Measurements from ENCODE around the gene CD8A. TPM values are rescaled to one million over a fixed set of nuclear protein-coding genes. Genes with fewer than 3 reads are reported as not detected.

CD8A gene
- polyA plus RNA-seq, 1 of the 3 experiments (the other 2 are of a cell fraction), result 0.05 TPM

DNA sequence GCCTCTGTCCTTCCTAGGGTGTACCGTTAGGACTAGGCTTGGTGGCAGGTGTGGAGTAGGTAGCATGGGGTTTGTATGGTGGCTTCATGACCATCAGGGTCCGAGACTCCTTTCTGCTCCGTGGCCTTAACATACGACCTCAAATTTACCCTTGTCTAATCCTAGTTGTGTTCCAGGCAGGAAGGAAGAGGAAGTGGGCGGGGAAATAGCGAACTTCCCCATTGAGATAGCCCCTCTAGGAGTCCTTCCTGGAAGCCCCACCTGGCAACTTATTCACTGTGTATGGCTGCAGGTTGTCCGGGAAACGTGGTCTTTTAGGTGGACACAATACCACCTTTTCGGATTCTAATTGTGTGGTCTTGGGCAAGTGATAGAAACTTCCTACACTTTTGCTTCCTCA is 9.3 kb downstream of the CD8A start:
- WGBS (ENCODE audit: low lambda C conversion rate), result 89% methylated on average over 9 of the region's 9 CpGs
- Histone ChIP-seq H3K4me3 (ENCODE audit: low read depth in 2 of 2, low read length in 1 of 2) (no peak overlapping the region), H3K4me2 (no peak overlapping the region), H3K9me3 (no peaks in the 10 kb centered on the region), H3K4me1 (ENCODE audit: control insufficient read depth in 1 of 2, insufficient read depth in 2 of 2, low read depth in 1 of 2, low read length in 1 of 2) (no peaks in the 10 kb centered on the region), H4K20me1 (ENCODE audit: insufficient read depth) (no peaks in the 10 kb centered on the region), H3K9ac (no peak overlapping the region), H3K27me3 (ENCODE audit: insufficient read depth) (no peaks in the 10 kb centered on the region), H3K27ac (ENCODE audit: low read depth in 2 of 2, low read length in 1 of 2) (no peak overlapping the region), H3K9me2 (no peaks in the 10 kb centered on the region), H3K79me2 (ENCODE audit: insufficient read depth) (no peaks in the 10 kb centered on the region), H3F3A (replicated peaks; ENCODE audit: insufficient read depth) (no peaks in the 10 kb centered on the region), H2AFZ (ENCODE audit: low read depth) (no peak overlapping the region), H3K36me3 (replicated peaks in 1 of 2; ENCODE audit: control insufficient read depth in 1 of 2, insufficient read depth in 2 of 2, low read length in 1 of 2) (peaks cover 0 to under 1% of the 10 kb centered on the region in 2 experiments)
- ChIA-PET POLR2A (no interaction called here), CTCF (interaction anchor here (1.2 to 1.6 kb wide), 2 partner anchors 13 to 16 kb away, joined by 4 to 8 read pairs; no protein-coding TSS in a partner anchor)
- TF ChIP-seq MXI1 (IDR thresholded peaks at IDR 0.05; ENCODE audit: low read depth, low read length) (no peak), EP300 (IDR thresholded peaks at IDR 0.05; ENCODE audit: borderline replicate concordance in 1 of 2, low read depth in 1 of 2, low read length in 1 of 2) (no peak), CHD2 (IDR thresholded peaks at IDR 0.05; ENCODE audit: low read length, partially characterized antibody) (no peak), JUND (IDR thresholded peaks at IDR 0.05) (no peak), RAD21 (IDR thresholded peaks at IDR 0.05; ENCODE audit: low read length) (no peak), NRF1 (IDR thresholded peaks at IDR 0.05; ENCODE audit: low read depth, low read length) (no peak), POLR2AphosphoS5 (IDR thresholded peaks at IDR 0.05; ENCODE audit: low read depth, low read length) (no peak), TEAD4 (IDR thresholded peaks at IDR 0.05; ENCODE audit: borderline replicate concordance, insufficient read depth) (no peak), MEF2A (IDR thresholded peaks at IDR 0.05; ENCODE audit: borderline replicate concordance, low read depth) (no peak), GABPA (IDR thresholded peaks at IDR 0.05; ENCODE audit: low read depth) (no peak), TCF12 (IDR thresholded peaks at IDR 0.05) (no peak)
- TF ChIP-seq, protein P1, sequence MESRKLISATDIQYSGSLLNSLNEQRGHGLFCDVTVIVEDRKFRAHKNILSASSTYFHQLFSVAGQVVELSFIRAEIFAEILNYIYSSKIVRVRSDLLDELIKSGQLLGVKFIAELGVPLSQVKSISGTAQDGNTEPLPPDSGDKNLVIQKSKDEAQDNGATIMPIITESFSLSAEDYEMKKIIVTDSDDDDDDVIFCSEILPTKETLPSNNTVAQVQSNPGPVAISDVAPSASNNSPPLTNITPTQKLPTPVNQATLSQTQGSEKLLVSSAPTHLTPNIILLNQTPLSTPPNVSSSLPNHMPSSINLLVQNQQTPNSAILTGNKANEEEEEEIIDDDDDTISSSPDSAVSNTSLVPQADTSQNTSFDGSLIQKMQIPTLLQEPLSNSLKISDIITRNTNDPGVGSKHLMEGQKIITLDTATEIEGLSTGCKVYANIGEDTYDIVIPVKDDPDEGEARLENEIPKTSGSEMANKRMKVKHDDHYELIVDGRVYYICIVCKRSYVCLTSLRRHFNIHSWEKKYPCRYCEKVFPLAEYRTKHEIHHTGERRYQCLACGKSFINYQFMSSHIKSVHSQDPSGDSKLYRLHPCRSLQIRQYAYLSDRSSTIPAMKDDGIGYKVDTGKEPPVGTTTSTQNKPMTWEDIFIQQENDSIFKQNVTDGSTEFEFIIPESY (IDR thresholded peaks at IDR 0.05; ENCODE audit: borderline replicate concordance, low read depth), result no peak
- TF ChIP-seq, protein P2, sequence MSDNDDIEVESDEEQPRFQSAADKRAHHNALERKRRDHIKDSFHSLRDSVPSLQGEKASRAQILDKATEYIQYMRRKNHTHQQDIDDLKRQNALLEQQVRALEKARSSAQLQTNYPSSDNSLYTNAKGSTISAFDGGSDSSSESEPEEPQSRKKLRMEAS (IDR thresholded peaks at IDR 0.05; ENCODE audit: low read depth), result no peak
- no peak for DNase-seq

DNA sequence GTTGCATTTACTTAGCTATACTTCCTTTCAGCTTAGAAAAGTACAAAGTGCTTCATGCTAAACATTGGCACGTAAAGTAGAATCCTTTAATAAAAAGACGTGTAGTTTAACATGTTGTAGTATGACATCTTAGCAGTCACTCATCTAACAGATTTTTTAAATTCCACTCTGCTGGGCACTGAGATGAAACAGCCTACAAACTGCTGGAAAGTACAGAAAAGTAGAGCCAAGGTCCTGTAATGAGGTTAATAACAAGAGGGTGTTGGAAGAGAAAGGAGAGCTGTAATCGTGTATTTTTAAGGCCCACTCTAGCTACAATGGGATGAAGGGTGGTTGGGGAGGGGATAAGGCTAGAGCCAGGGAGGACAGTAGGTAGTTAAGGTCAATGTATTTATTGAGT is 10.7 kb downstream of the CD8A start:
- H3K4me2 ChIP-seq, result no peak overlapping the region
- no peaks in the 10 kb centered on the region for H3K4me1 ChIP-seq (ENCODE audit: control insufficient read depth in 1 of 2, insufficient read depth in 2 of 2, low read depth in 1 of 2, low read length in 1 of 2)
- DNase-seq, result no peak
- no peak overlapping the region for H2AFZ ChIP-seq (ENCODE audit: low read depth)
- H3K36me3 ChIP-seq (replicated peaks in 1 of 2; ENCODE audit: control insufficient read depth in 1 of 2, insufficient read depth in 2 of 2, low read length in 1 of 2), result peaks cover 0 to 14% of the 10 kb centered on the region in 2 experiments
- CTCF ChIA-PET, result interaction anchor here (1.6 kb wide), 1 partner anchor 15 kb away, joined by 8 read pairs; no protein-coding TSS in a partner anchor
- H3K4me3 ChIP-seq (ENCODE audit: low read depth in 2 of 2, low read length in 1 of 2), result no peak overlapping the region
- POLR2A ChIA-PET, result no interaction called here
- no peak overlapping the region for H3K27ac ChIP-seq (ENCODE audit: low read depth in 2 of 2, low read length in 1 of 2)
- no peaks in the 10 kb centered on the region for H3F3A ChIP-seq (replicated peaks; ENCODE audit: insufficient read depth)
- no peaks in the 10 kb centered on the region for H3K9me2 ChIP-seq
- H3K79me2 ChIP-seq (ENCODE audit: insufficient read depth), result no peaks in the 10 kb centered on the region
- TF ChIP-seq GABPA (IDR thresholded peaks at IDR 0.05; ENCODE audit: low read depth) (no peak), SMC3 (IDR thresholded peaks at IDR 0.05; ENCODE audit: low read depth, low read length) (no peak), RXRA (IDR thresholded peaks at IDR 0.05; ENCODE audit: borderline replicate concordance, low read depth) (no peak), JUND (IDR thresholded peaks at IDR 0.05) (no peak), FOXJ3 (CRISPR knock-in tag; IDR thresholded peaks at IDR 0.05) (no peak), GATA2 (CRISPR knock-in tag; IDR thresholded peaks at IDR 0.05) (no peak), NRF1 (IDR thresholded peaks at IDR 0.05; ENCODE audit: low read depth, low read length) (no peak), TEAD4 (IDR thresholded peaks at IDR 0.05; ENCODE audit: borderline replicate concordance, insufficient read depth) (no peak), FOSL2 (IDR thresholded peaks at IDR 0.05; ENCODE audit: borderline replicate concordance, low read depth) (no peak), CHD2 (IDR thresholded peaks at IDR 0.05; ENCODE audit: low read length, partially characterized antibody) (no peak)
- TF ChIP-seq, protein P3, sequence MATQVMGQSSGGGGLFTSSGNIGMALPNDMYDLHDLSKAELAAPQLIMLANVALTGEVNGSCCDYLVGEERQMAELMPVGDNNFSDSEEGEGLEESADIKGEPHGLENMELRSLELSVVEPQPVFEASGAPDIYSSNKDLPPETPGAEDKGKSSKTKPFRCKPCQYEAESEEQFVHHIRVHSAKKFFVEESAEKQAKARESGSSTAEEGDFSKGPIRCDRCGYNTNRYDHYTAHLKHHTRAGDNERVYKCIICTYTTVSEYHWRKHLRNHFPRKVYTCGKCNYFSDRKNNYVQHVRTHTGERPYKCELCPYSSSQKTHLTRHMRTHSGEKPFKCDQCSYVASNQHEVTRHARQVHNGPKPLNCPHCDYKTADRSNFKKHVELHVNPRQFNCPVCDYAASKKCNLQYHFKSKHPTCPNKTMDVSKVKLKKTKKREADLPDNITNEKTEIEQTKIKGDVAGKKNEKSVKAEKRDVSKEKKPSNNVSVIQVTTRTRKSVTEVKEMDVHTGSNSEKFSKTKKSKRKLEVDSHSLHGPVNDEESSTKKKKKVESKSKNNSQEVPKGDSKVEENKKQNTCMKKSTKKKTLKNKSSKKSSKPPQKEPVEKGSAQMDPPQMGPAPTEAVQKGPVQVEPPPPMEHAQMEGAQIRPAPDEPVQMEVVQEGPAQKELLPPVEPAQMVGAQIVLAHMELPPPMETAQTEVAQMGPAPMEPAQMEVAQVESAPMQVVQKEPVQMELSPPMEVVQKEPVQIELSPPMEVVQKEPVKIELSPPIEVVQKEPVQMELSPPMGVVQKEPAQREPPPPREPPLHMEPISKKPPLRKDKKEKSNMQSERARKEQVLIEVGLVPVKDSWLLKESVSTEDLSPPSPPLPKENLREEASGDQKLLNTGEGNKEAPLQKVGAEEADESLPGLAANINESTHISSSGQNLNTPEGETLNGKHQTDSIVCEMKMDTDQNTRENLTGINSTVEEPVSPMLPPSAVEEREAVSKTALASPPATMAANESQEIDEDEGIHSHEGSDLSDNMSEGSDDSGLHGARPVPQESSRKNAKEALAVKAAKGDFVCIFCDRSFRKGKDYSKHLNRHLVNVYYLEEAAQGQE (IDR thresholded peaks at IDR 0.05; ENCODE audit: low read depth, low read length), result no peak
- TF ChIP-seq, protein P1 (IDR thresholded peaks at IDR 0.05; ENCODE audit: borderline replicate concordance, low read depth), result no peak
- no peaks in the 10 kb centered on the region for H3K27me3 ChIP-seq (ENCODE audit: insufficient read depth)
- no peaks in the 10 kb centered on the region for H3K9me3 ChIP-seq
- no peaks in the 10 kb centered on the region for H4K20me1 ChIP-seq (ENCODE audit: insufficient read depth)
- H3K9ac ChIP-seq, result no peak overlapping the region
- 94% methylated on average over 3 of the region's 3 CpGs for WGBS (ENCODE audit: low lambda C conversion rate)
